Measurements from ENCODE around the gene DEXI. TPM values are rescaled to one million over a fixed set of nuclear protein-coding genes. Genes with fewer than 3 reads are reported as not detected.

The DEXI gene
- total and polyA plus RNA-seq, 2 of the 13 experiments (the other 11 are each of a cell fraction or from before 2014, with no cell fraction given), result 51.5 to 70.4 TPM

DNA sequence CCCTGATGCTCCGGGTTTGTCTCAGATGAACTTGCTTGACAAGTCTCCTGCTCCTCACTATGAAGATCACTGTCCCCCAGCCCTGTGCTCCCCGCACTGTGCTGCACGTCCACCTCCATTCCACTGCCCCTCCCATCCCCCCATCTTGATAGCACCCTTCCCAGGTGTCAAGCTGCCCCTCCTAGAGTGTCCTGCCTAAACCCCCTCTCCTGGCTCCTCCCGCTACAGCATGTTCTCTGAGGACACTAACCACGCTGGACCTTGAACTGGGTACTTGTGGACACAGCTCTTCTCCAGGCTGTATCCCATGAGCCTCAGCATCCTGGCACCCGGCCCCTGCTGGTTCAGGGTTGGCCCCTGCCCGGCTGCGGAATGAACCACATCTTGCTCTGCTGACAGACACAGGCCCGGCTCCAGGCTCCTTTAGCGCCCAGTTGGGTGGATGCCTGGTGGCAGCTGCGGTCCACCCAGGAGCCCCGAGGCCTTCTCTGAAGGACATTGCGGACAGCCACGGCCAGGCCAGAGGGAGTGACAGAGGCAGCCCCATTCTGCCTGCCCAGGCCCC, 18.5 kb downstream of the DEXI start (continued):
- peak; percentile 77 for TF ChIP-seq PHF21A (CRISPR knock-in tag; IDR thresholded peaks at IDR 0.05)
- TF ChIP-seq CAMTA2 (CRISPR knock-in tag; IDR thresholded peaks at IDR 0.05; ENCODE audit: borderline replicate concordance), result no peak
- TF ChIP-seq ZNF468 (CRISPR knock-in tag; IDR thresholded peaks at IDR 0.05), result no peak
- TF ChIP-seq, protein P1, sequence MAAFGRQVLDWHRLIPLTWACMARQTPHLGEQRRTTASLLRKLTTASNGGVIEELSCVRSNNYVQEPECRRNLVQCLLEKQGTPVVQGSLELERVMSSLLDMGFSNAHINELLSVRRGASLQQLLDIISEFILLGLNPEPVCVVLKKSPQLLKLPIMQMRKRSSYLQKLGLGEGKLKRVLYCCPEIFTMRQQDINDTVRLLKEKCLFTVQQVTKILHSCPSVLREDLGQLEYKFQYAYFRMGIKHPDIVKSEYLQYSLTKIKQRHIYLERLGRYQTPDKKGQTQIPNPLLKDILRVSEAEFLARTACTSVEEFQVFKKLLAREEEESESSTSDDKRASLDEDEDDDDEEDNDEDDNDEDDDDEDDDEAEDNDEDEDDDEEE (CRISPR knock-in tag; IDR thresholded peaks at IDR 0.05), result no peak
- no peak for TF ChIP-seq ZNF589 (CRISPR knock-in tag; conservative IDR thresholded peaks at IDR 0.05)
- TF ChIP-seq HNF4A (CRISPR knock-in tag; IDR thresholded peaks at IDR 0.05), result peak; percentile 96
- TF ChIP-seq, protein P2, sequence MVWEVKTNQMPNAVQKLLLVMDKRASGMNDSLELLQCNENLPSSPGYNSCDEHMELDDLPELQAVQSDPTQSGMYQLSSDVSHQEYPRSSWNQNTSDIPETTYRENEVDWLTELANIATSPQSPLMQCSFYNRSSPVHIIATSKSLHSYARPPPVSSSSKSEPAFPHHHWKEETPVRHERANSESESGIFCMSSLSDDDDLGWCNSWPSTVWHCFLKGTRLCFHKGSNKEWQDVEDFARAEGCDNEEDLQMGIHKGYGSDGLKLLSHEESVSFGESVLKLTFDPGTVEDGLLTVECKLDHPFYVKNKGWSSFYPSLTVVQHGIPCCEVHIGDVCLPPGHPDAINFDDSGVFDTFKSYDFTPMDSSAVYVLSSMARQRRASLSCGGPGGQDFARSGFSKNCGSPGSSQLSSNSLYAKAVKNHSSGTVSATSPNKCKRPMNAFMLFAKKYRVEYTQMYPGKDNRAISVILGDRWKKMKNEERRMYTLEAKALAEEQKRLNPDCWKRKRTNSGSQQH (CRISPR knock-in tag; IDR thresholded peaks at IDR 0.05; ENCODE audit: low read depth), result peak; percentile 89; the same call in 1 of the 2 replicates
- TF ChIP-seq, protein P3, sequence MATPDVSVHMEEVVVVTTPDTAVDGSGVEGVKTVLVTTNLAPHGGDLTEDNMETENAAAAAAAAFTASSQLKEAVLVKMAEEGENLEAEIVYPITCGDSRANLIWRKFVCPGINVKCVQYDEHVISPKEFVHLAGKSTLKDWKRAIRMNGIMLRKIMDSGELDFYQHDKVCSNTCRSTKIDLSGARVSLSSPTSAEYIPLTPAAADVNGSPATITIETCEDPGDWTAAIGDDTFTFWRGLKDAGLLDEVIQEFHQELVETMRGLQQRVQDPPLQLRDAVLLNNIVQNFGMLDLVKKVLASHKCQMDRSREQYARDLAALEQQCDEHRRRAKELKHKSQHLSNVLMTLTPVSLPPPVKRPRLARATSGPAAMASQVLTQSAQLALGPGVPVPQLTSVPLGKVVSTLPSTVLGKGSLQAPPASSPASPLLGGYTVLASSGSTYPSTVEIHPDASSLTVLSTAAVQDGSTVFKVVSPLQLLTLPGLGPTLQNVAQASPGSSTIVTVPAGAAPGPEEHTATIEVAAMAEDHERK (CRISPR knock-in tag; IDR thresholded peaks at IDR 0.05; ENCODE audit: low read depth), result no peak
- TF ChIP-seq BRD4 (CRISPR knock-in tag; IDR thresholded peaks at IDR 0.05), result no peak
- TF ChIP-seq ESRRA (CRISPR knock-in tag; IDR thresholded peaks at IDR 0.05; ENCODE audit: low read depth), result peak; percentile 81; the same call in 1 of the 2 replicates
- TF ChIP-seq, protein P4, sequence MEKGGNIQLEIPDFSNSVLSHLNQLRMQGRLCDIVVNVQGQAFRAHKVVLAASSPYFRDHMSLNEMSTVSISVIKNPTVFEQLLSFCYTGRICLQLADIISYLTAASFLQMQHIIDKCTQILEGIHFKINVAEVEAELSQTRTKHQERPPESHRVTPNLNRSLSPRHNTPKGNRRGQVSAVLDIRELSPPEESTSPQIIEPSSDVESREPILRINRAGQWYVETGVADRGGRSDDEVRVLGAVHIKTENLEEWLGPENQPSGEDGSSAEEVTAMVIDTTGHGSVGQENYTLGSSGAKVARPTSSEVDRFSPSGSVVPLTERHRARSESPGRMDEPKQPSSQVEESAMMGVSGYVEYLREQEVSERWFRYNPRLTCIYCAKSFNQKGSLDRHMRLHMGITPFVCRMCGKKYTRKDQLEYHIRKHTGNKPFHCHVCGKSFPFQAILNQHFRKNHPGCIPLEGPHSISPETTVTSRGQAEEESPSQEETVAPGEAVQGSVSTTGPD (CRISPR knock-in tag; IDR thresholded peaks at IDR 0.05), result no peak
- TF ChIP-seq TCF7 (IDR thresholded peaks at IDR 0.05; ENCODE audit: low read depth), result no peak
